ENCODE measurements around the gene SPAG7. TPM values are rescaled to one million over a fixed set of nuclear protein-coding genes. Genes with fewer than 3 reads are reported as not detected.

Gene SPAG7
- total and polyA plus RNA-seq, 2 of the 8 experiments (the other 6 are each of a cell fraction or from before 2014, with no cell fraction given): 74.2 to 81.9 TPM

DNA sequence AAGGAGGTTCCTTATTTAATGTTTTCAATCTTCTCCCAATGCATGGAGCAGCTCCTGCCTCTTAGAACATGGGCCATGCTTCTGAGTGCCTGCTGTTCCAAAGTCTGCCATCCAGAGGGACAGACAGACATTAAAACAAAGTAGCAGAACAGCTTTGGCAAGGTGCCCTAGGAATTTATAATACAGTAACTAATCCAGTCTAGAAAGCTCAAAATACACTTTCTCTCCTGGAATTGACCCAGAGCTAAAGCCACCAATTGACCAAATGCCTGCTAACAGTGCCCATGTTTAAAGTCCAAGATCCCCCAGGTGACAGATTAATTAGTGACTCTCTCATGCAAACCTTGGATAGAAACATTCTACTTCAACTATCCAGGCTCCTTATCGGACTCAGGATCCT, 53.6 kb downstream of the SPAG7 start:
- no peak overlapping the region for H3K4ac ChIP-seq (replicated peaks; ENCODE audit: insufficient read length, low read depth, low read length)
- H3K18ac ChIP-seq (ENCODE audit: extremely low read depth, low read length): no peak overlapping the region
- H3K79me1 ChIP-seq (ENCODE audit: low read depth, low read length): no peaks in the 10 kb centered on the region
- no peak overlapping the region for H2BK15ac ChIP-seq (ENCODE audit: low read length)
- no peak overlapping the region for H4K8ac ChIP-seq (ENCODE audit: extremely low read depth, insufficient read depth, low read length)
- no peak overlapping the region for H2AFZ ChIP-seq (ENCODE audit: low read length)
- no peak overlapping the region for H2BK12ac ChIP-seq (ENCODE audit: low read depth, low read length)
- no peaks in the 10 kb centered on the region for H4K20me1 ChIP-seq (replicated peaks in 1 of 2; ENCODE audit: control insufficient read depth in 1 of 2, insufficient read depth in 2 of 2, low read length in 2 of 2)
- no peak overlapping the region for H2AK5ac ChIP-seq (ENCODE audit: low read depth, low read length)
- no peaks in the 10 kb centered on the region for H3K27me3 ChIP-seq (replicated peaks in 1 of 4; ENCODE audit: control insufficient read depth in 3 of 4, extremely low read depth in 1 of 4, insufficient read depth in 3 of 4, low read length in 3 of 4)
- H2BK120ac ChIP-seq (replicated peaks; ENCODE audit: low read depth, low read length): no peak overlapping the region
- no peak overlapping the region for H3K4me2 ChIP-seq (ENCODE audit: insufficient read depth in 1 of 2, low read depth in 2 of 2, low read length in 2 of 2)
- no peak overlapping the region for H3K14ac ChIP-seq (ENCODE audit: insufficient read length)
- no peak overlapping the region for H3K56ac ChIP-seq (replicated peaks; ENCODE audit: insufficient read length, low read depth, low read length)
- CTCF ChIA-PET (ENCODE audit: partially characterized antibody): interaction anchor here (2.2 kb wide), 1 partner anchor 10 kb away, joined by 6 read pairs; no protein-coding TSS in a partner anchor
- no peak overlapping the region for H3K9ac ChIP-seq (replicated peaks in 1 of 4; ENCODE audit: extremely low read depth in 1 of 4, low read depth in 3 of 4, low read length in 3 of 4)
- no peak overlapping the region for H2BK5ac ChIP-seq (ENCODE audit: low read depth, low read length)
- DNase-seq (ENCODE audit: low read depth in 1 of 2, low spot score in 2 of 2) (no peak), FAIRE-seq (no peak)
- H3K36me3 ChIP-seq (ENCODE audit: control insufficient read depth in 2 of 4, insufficient read depth in 4 of 4, low read length in 3 of 4): no peaks in the 10 kb centered on the region
- WGBS, 2 experiments (ENCODE audit: extremely low coverage in 1 of 2, insufficient coverage in 1 of 2, insufficient read length in 1 of 2, insufficient replicate concordance in 2 of 2, low coverage in 1 of 2, low lambda C conversion rate in 2 of 2, missing lambda C conversion rate in 1 of 2): 88% methylated on average over 1 of the region's 1 CpG; no CpG with 5 or more reads in 1 of the 2 experiments
- no peak overlapping the region for H3K4me3 ChIP-seq (ENCODE audit: extremely low read depth in 1 of 4, insufficient read depth in 2 of 4, low read depth in 3 of 4, low read length in 4 of 4)
- H3K23me2 ChIP-seq (ENCODE audit: low read depth, low read length): no peaks in the 10 kb centered on the region
- no peak overlapping the region for H3K27ac ChIP-seq (ENCODE audit: low read depth, low read length)
- no peak overlapping the region for H2BK20ac ChIP-seq (ENCODE audit: low read length)
- H3K4me1 ChIP-seq (replicated peaks in 1 of 4; ENCODE audit: control insufficient read depth in 3 of 4, insufficient read depth in 4 of 4, low read length in 3 of 4): peaks cover 0 to under 1% (median 0%) of the 10 kb centered on the region in 4 experiments; a peak in 3 of 7 replicates
- no peaks in the 10 kb centered on the region for H3K9me3 ChIP-seq (ENCODE audit: insufficient read depth in 2 of 2, low read depth in 1 of 2, low read length in 1 of 2)
- H4K5ac ChIP-seq (ENCODE audit: insufficient read length, low read depth, low read length): no peak overlapping the region
- no peaks in the 10 kb centered on the region for H3K79me2 ChIP-seq (ENCODE audit: control insufficient read depth in 1 of 2, insufficient read depth in 2 of 2, low read length in 2 of 2)
- H3K23ac ChIP-seq (ENCODE audit: insufficient read length): no peak overlapping the region
- POLR2A ChIA-PET (ENCODE audit: partially characterized antibody): interaction anchor here (1.0 to 5.1 kb wide), 4 partner anchors 9 to 26 kb away, joined by 3 to 55 read pairs (median 10); partner anchors contain the start of genes RNF167 and SLC25A11
- H4K91ac ChIP-seq (replicated peaks; ENCODE audit: insufficient read length, low read length): no peak overlapping the region
- TF ChIP-seq RXRA (IDR thresholded peaks at IDR 0.05; ENCODE audit: insufficient read depth, low read depth, low read length) (no peak), CBX8 (IDR thresholded peaks at IDR 0.05; ENCODE audit: borderline replicate concordance, low read depth, low read length) (no peak), JUN (IDR thresholded peaks at IDR 0.05; ENCODE audit: low read depth, low read length) (no peak), RAD21 (IDR thresholded peaks at IDR 0.05 in 1 of 2, conservative IDR thresholded peaks at IDR 0.05 in 1 of 2; ENCODE audit: low read depth in 2 of 2, low read length in 2 of 2) (no peak), SIN3A (conservative IDR thresholded peaks at IDR 0.05 in 1 of 2, IDR thresholded peaks at IDR 0.05 in 1 of 2; ENCODE audit: low read depth in 1 of 2, low read length in 2 of 2) (no peak), ASH2L (IDR thresholded peaks at IDR 0.05; ENCODE audit: low read length) (no peak), POU5F1 (IDR thresholded peaks at IDR 0.05; ENCODE audit: low read depth, low read length) (no peak), PHF8 (conservative IDR thresholded peaks at IDR 0.05; ENCODE audit: low read depth, low read length) (no peak), SP2 (IDR thresholded peaks at IDR 0.05; ENCODE audit: low read length) (no peak), YY1 (IDR thresholded peaks at IDR 0.05; ENCODE audit: low read depth, low read length) (no peak), CTBP2 (IDR thresholded peaks at IDR 0.05; ENCODE audit: borderline replicate concordance, insufficient read depth, insufficient read length, low read length) (no peak)
- TF ChIP-seq, protein P1, sequence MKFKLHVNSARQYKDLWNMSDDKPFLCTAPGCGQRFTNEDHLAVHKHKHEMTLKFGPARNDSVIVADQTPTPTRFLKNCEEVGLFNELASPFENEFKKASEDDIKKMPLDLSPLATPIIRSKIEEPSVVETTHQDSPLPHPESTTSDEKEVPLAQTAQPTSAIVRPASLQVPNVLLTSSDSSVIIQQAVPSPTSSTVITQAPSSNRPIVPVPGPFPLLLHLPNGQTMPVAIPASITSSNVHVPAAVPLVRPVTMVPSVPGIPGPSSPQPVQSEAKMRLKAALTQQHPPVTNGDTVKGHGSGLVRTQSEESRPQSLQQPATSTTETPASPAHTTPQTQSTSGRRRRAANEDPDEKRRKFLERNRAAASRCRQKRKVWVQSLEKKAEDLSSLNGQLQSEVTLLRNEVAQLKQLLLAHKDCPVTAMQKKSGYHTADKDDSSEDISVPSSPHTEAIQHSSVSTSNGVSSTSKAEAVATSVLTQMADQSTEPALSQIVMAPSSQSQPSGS (IDR thresholded peaks at IDR 0.05; ENCODE audit: low read length): no peak
